Measurements from ENCODE around the gene GORASP1. TPM values are rescaled to one million over a fixed set of nuclear protein-coding genes. Genes with fewer than 3 reads are reported as not detected.

The GORASP1 gene
- total and polyA plus RNA-seq, 2 of the 8 experiments (the other 6 are each of a cell fraction or from before 2014, with no cell fraction given), result 33.4 to 33.5 TPM

- no peak overlapping the region for H3K27ac ChIP-seq (ENCODE audit: low read depth, low read length)
- H3K79me1 ChIP-seq (ENCODE audit: low read depth, low read length), result peaks cover 3% of the 10 kb centered on the region; the same call in 1 of the 2 replicates
- no peak overlapping the region for H2BK15ac ChIP-seq (ENCODE audit: low read length)
- no peak overlapping the region for H4K91ac ChIP-seq (replicated peaks; ENCODE audit: insufficient read length, low read length)
- H3K9me3 ChIP-seq (ENCODE audit: insufficient read depth in 2 of 2, low read depth in 1 of 2, low read length in 1 of 2), result no peaks in the 10 kb centered on the region; a peak in 1 of 4 replicates
- H3K23me2 ChIP-seq (ENCODE audit: low read depth, low read length), result no peaks in the 10 kb centered on the region
- no peak overlapping the region for H3K4me2 ChIP-seq (ENCODE audit: insufficient read depth in 1 of 2, low read depth in 2 of 2, low read length in 2 of 2)
- no peaks in the 10 kb centered on the region for H3K79me2 ChIP-seq (ENCODE audit: control insufficient read depth in 1 of 2, insufficient read depth in 2 of 2, low read length in 2 of 2)
- H3K14ac ChIP-seq (ENCODE audit: insufficient read length), result no peak overlapping the region
- 100% methylated on average over 2 of the region's 2 CpGs; no CpG with 5 or more reads in 1 of the 2 experiments for WGBS, 2 experiments (ENCODE audit: extremely low coverage in 1 of 2, insufficient coverage in 1 of 2, insufficient read length in 1 of 2, insufficient replicate concordance in 2 of 2, low coverage in 1 of 2, low lambda C conversion rate in 2 of 2, missing lambda C conversion rate in 1 of 2)
- no peak overlapping the region for H3K56ac ChIP-seq (replicated peaks; ENCODE audit: insufficient read length, low read depth, low read length)
- peaks cover 0 to 5% of the 10 kb centered on the region in 2 experiments for H4K20me1 ChIP-seq (replicated peaks in 1 of 2; ENCODE audit: control insufficient read depth in 1 of 2, insufficient read depth in 2 of 2, low read length in 2 of 2)
- H4K5ac ChIP-seq (ENCODE audit: insufficient read length, low read depth, low read length), result no peak overlapping the region
- H3K36me3 ChIP-seq (ENCODE audit: control insufficient read depth in 2 of 4, insufficient read depth in 4 of 4, low read length in 3 of 4), result peaks cover 12 to 28% (median 27%) of the 10 kb centered on the region in 4 experiments
- H2BK12ac ChIP-seq (ENCODE audit: low read depth, low read length), result no peak overlapping the region
- no peak overlapping the region for H2BK120ac ChIP-seq (replicated peaks; ENCODE audit: low read depth, low read length)
- no peak overlapping the region for H2BK5ac ChIP-seq (ENCODE audit: low read depth, low read length)
- ChIA-PET POLR2A (ENCODE audit: partially characterized antibody) (no interaction called here), CTCF (ENCODE audit: partially characterized antibody) (interaction anchor here (1.0 to 7.9 kb wide), 7 partner anchors 13 to 190 kb away, joined by 3 to 106 read pairs (median 4); no protein-coding TSS in a partner anchor)
- H2AFZ ChIP-seq (ENCODE audit: low read length), result no peak overlapping the region
- no peak overlapping the region for H3K9ac ChIP-seq (replicated peaks in 1 of 4; ENCODE audit: extremely low read depth in 1 of 4, low read depth in 3 of 4, low read length in 3 of 4)
- no peak overlapping the region for H2BK20ac ChIP-seq (ENCODE audit: low read length)
- DNase-seq (ENCODE audit: low read depth in 1 of 2, low spot score in 2 of 2), result peak in 1 of 2 experiments; percentile 35
- H3K23ac ChIP-seq (ENCODE audit: insufficient read length), result no peak overlapping the region
- H2AK5ac ChIP-seq (ENCODE audit: low read depth, low read length), result no peak overlapping the region
- no peaks in the 10 kb centered on the region; a peak in 1 of 7 replicates for H3K4me1 ChIP-seq (replicated peaks in 1 of 4; ENCODE audit: control insufficient read depth in 3 of 4, insufficient read depth in 4 of 4, low read length in 3 of 4)
- H4K8ac ChIP-seq (ENCODE audit: extremely low read depth, insufficient read depth, low read length), result no peak overlapping the region; the same call in 1 of the 2 replicates
- H3K4ac ChIP-seq (replicated peaks; ENCODE audit: insufficient read length, low read depth, low read length), result no peak overlapping the region
- no peak overlapping the region for H3K4me3 ChIP-seq (ENCODE audit: extremely low read depth in 1 of 4, insufficient read depth in 2 of 4, low read depth in 3 of 4, low read length in 4 of 4)
- FAIRE-seq, result no peak
- no peaks in the 10 kb centered on the region for H3K27me3 ChIP-seq (replicated peaks in 1 of 4; ENCODE audit: control insufficient read depth in 3 of 4, extremely low read depth in 1 of 4, insufficient read depth in 3 of 4, low read length in 3 of 4)
- no peak overlapping the region for H3K18ac ChIP-seq (ENCODE audit: extremely low read depth, low read length)
- TF ChIP-seq HDAC2 (IDR thresholded peaks at IDR 0.05; ENCODE audit: borderline replicate concordance in 1 of 2, low read depth in 2 of 2, low read length in 2 of 2), result no peak
- no peak for TF ChIP-seq BRCA1 (IDR thresholded peaks at IDR 0.05; ENCODE audit: low read depth, low read length)
- no peak for TF ChIP-seq CTBP2 (IDR thresholded peaks at IDR 0.05; ENCODE audit: borderline replicate concordance, insufficient read depth, insufficient read length, low read length)
- TF ChIP-seq, protein P1, sequence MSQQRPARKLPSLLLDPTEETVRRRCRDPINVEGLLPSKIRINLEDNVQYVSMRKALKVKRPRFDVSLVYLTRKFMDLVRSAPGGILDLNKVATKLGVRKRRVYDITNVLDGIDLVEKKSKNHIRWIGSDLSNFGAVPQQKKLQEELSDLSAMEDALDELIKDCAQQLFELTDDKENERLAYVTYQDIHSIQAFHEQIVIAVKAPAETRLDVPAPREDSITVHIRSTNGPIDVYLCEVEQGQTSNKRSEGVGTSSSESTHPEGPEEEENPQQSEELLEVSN (IDR thresholded peaks at IDR 0.05), result no peak
- no peak for TF ChIP-seq RBBP5 (IDR thresholded peaks at IDR 0.05; ENCODE audit: borderline replicate concordance, low read depth, low read length)
- TF ChIP-seq SAP30 (IDR thresholded peaks at IDR 0.05; ENCODE audit: insufficient read depth, insufficient replicate concordance, low read length), result no peak
- TF ChIP-seq CBX5 (IDR thresholded peaks at IDR 0.05; ENCODE audit: low read depth, low read length), result no peak
- TF ChIP-seq HDAC6 (IDR thresholded peaks at IDR 0.05; ENCODE audit: low read depth, low read length), result no peak
- TF ChIP-seq GABPA (IDR thresholded peaks at IDR 0.05; ENCODE audit: borderline replicate concordance, insufficient read depth, low read length), result no peak
- no peak for TF ChIP-seq SIN3A (conservative IDR thresholded peaks at IDR 0.05 in 1 of 2, IDR thresholded peaks at IDR 0.05 in 1 of 2; ENCODE audit: low read depth in 1 of 2, low read length in 2 of 2)
Measured at GRCh38 chr3:39099738-39100499, 7.5 kb downstream of the GORASP1 start.

All from H1 (cell line).